HCT116 (cell line): Measurements from ENCODE around the gene PROCA1. TPM values are rescaled to one million over a fixed set of nuclear protein-coding genes. Genes with fewer than 3 reads are reported as not detected.
A peak's percentile ranks its signal among the peaks of the same experiment; 100 is the strongest.

Experiments used
- ATAC-seq: fragments of 200-7000 bp; cut with Tn5 transposase; 2 replicates; pipeline ENCODE4 v1.9.1; 2020; ENCODE audit warnings: mild to moderate bottlenecking, moderate library complexity
- BruUV-seq: library from RNA; stranded (reverse); fragments of 400-500 nt; replicated peaks from 2 replicates; lab custom pipeline; 2021; lab: Mats Ljungman, UMichigan
- CTCF ChIA-PET: fragments of 300-600 bp; sonication (Branson Sonifier 250); formaldehyde crosslinking; loops from one replicate; lab custom pipeline; 2021; ENCODE audit warnings: antibody characterized with exemption; lab: Charles Lee
- POLR2A ChIA-PET: fragments of 300-600, 350-600 bp; sonication (Branson Sonifier 250); formaldehyde crosslinking; loops from one replicate; lab custom pipeline; 2021; ENCODE audit warnings: antibody characterized with exemption; lab: Charles Lee
- RAD21 ChIA-PET, 2 experiments: fragments of 300-600 bp; sonication (Branson Sonifier 250); formaldehyde crosslinking; loops; one replicate each; lab custom pipeline; 2023; ENCODE audit warnings: low total read pairs in 2 of 2; ENCODE audit not compliant: uncharacterized antibody in 2 of 2, unreplicated experiment in 2 of 2, low non-redundant PET in 1 of 2; lab: Charles Lee
- DNase-seq: peaks from one replicate; pipeline ENCODE4 v3.0.0-alpha.2; 2010; ENCODE audit warnings: low read depth, low spot score
- H2AFZ ChIP-seq: fragments of 200-600 bp; shearing (Covaris generic), sonication (generic); 2 replicates; pipeline ENCODE4 v1.6.1; 2017; ENCODE audit warnings: low read depth, mixed run types, mixed read lengths, antibody characterized with exemption, low read length; ENCODE audit not compliant: poor library complexity, severe bottlenecking
- H3K27ac ChIP-seq: 2 replicates; pipeline ENCODE4 v1.5.1; 2012; ENCODE audit warnings: low read depth, low read length
- H3K27me3 ChIP-seq: fragments of 200-600 bp; sonication (generic); 2 replicates; pipeline ENCODE4 v1.6.1; 2016; ENCODE audit warnings: mixed run types, low read length, mixed read lengths; ENCODE audit not compliant: insufficient read depth
- H3K36me3 ChIP-seq, 2 experiments: fragments of 200-500 bp in 1 of 2; fragments of 200-600 bp in 1 of 2; sonication (Bioruptor generic) in 1 of 2; sonication (generic) in 1 of 2; 2 replicates each; pipeline versions ENCODE4 v1.5.1 to v1.6.1; 2014 to 2016; ENCODE audit warnings: low read length in 2 of 2, inconsistent platforms in 1 of 2, mixed read lengths in 1 of 2, mixed run types in 1 of 2; ENCODE audit not compliant: insufficient read depth in 2 of 2, control insufficient read depth in 1 of 2
- H3K4me1 ChIP-seq, 2 experiments: fragments of 200-600 bp in 1 of 2; sonication (generic) in 1 of 2; 2 replicates each; pipeline versions ENCODE4 v1.5.1 to v1.6.1; 2012 to 2017; ENCODE audit warnings: low read length in 2 of 2, inconsistent platforms in 1 of 2, mild to moderate bottlenecking in 1 of 2, mixed read lengths in 1 of 2, mixed run types in 1 of 2, moderate library complexity in 1 of 2; ENCODE audit not compliant: insufficient read depth in 2 of 2, control insufficient read depth in 1 of 2
- H3K4me2 ChIP-seq: fragments of 200-600 bp; sonication (generic); 2 replicates; pipeline ENCODE4 v1.6.1; 2017; ENCODE audit warnings: mixed run types, low read length, mixed read lengths
- H3K4me3 ChIP-seq, 2 experiments: fragments of 200-600 bp in 1 of 2; sonication (generic) in 1 of 2; replicated peaks in 1 of 2; 2 replicates each; pipeline ENCODE4 v1.5.1; 2011 to 2016; ENCODE audit warnings: low read length in 2 of 2, control low read depth in 1 of 2, low read depth in 1 of 2, mild to moderate bottlenecking in 1 of 2, mixed read lengths in 1 of 2, mixed run types in 1 of 2
- H3K79me2 ChIP-seq: fragments of 200-600 bp; sonication (generic); 2 replicates; pipeline ENCODE4 v1.6.1; 2017; ENCODE audit warnings: mild to moderate bottlenecking, mixed run types, low read length, moderate library complexity, mixed read lengths; ENCODE audit not compliant: insufficient read depth
- H3K9ac ChIP-seq: fragments of 200-600 bp; sonication (generic); 2 replicates; pipeline ENCODE4 v1.6.1; 2016; ENCODE audit warnings: low read length, mixed read lengths
- H3K9me2 ChIP-seq: fragments of 200-600 bp; sonication (generic), shearing (Covaris generic); 2 replicates; pipeline ENCODE4 v1.6.1; 2017; ENCODE audit warnings: mixed run types, mild to moderate bottlenecking, moderate library complexity; ENCODE audit not compliant: insufficient read depth
- H3K9me3 ChIP-seq, 2 experiments: fragments of 200-500 bp in 1 of 2; fragments of 200-600 bp in 1 of 2; sonication (Bioruptor generic) in 1 of 2; sonication (generic) in 1 of 2; 2 replicates each; pipeline ENCODE4 v1.6.1; 2014 to 2017; ENCODE audit warnings: low read length in 2 of 2, mixed read lengths in 2 of 2, inconsistent platforms in 1 of 2, low read depth in 1 of 2, mild to moderate bottlenecking in 1 of 2, mixed run types in 1 of 2, moderate library complexity in 1 of 2; ENCODE audit not compliant: control insufficient read depth in 1 of 2, insufficient read depth in 1 of 2
- H4K20me1 ChIP-seq: fragments of 200-600 bp; sonication (generic), shearing (Covaris generic); 2 replicates; pipeline ENCODE4 v1.6.1; 2017; ENCODE audit warnings: mixed run types, mild to moderate bottlenecking, moderate library complexity; ENCODE audit not compliant: insufficient read depth
- EGR1 ChIP-seq: IDR thresholded peaks from 2 replicates; pipeline ENCODE4 v1.6.1; 2012; ENCODE audit warnings: low read depth
- POLR2A ChIP-seq: IDR thresholded peaks from 2 replicates; pipeline ENCODE4 v1.7.0; 2011; ENCODE audit warnings: borderline replicate concordance; ENCODE audit not compliant: insufficient read depth, insufficient read length; ENCODE audit errors: extremely low read depth
- SIN3A ChIP-seq: IDR thresholded peaks from 2 replicates; pipeline ENCODE4 v1.6.1; 2012; ENCODE audit warnings: low read depth
- TCF7L2 ChIP-seq: IDR thresholded peaks from 2 replicates; pipeline ENCODE4 v1.7.0; 2011; ENCODE audit warnings: borderline replicate concordance, inconsistent platforms; ENCODE audit not compliant: insufficient read depth, insufficient read length; ENCODE audit errors: extremely low read depth
- ZFX ChIP-seq: fragments of 450-650 bp; IDR thresholded peaks from 2 replicates; pipeline ENCODE4 v1.6.1; 2017
- ZNF274 ChIP-seq: fragments of 200-500 bp; sonication (Bioruptor generic); IDR thresholded peaks from 2 replicates; pipeline ENCODE4 v1.6.1; 2014; ENCODE audit warnings: mild to moderate bottlenecking, low read depth, low read length, inconsistent platforms
- intact Hi-C: fragments of 100-400 bp; cut with micrococcal nuclease; formaldehyde crosslinking; loops from 2 replicates; pipeline ENCODE4 v1.10.0; 2022
- total RNA-seq: library from RNA; stranded (reverse); gene quantifications from one replicate; pipeline ENCODE4 v1.2.1, GENCODE V29; 2021; ENCODE audit not compliant: unreplicated experiment

PROCA1 gene
- total RNA-seq, 1 experiment from 2014 or later: 0.96 TPM

GRCh38 chr17:28717578-28718332, 6.1 kb upstream of the PROCA1 start, which contains the start of gene RAB34:
TSS of gene RAB34 (minus strand) at chr17:28717868. CDS start at chr17:28717266, 602 bp downstream.
- Histone ChIP-seq H3K4me3 (peak within 1 kb of the TSS; percentile 98 to 99; a peak in 3 of 4 replicates), H3K9me3 (no peaks in the 10 kb centered on the region), H3K79me2 (peaks cover 30% of the 10 kb centered on the region), H3K27me3 (no peaks in the 10 kb centered on the region), H3K9ac (peak within 1 kb of the TSS; percentile 21; the same call in 1 of the 2 replicates), H3K27ac (peak within 1 kb of the TSS; percentile 89), H4K20me1 (peaks cover 6% of the 10 kb centered on the region; the same call in 1 of the 2 replicates), H2AFZ (no peak within 1 kb of the TSS), H3K4me2 (peak within 1 kb of the TSS; percentile 77), H3K36me3 (peaks cover 12 to 26% of the 10 kb centered on the region in 2 experiments; a peak in 3 of 4 replicates), H3K4me1 (peaks cover 22 to 32% of the 10 kb centered on the region in 2 experiments)
- ChIA-PET RAD21 (no interaction called here), CTCF (no interaction called here)
- ATAC-seq: no peak
- intact Hi-C loops: loop anchor here (2.0 kb wide), 1 partner anchor 235 kb away; no protein-coding TSS in a partner anchor
- no TSS peak for BruUV-seq
- no peak for TF ChIP-seq SIN3A
- no peak for TF ChIP-seq ZNF274
- TF ChIP-seq EGR1: no peak
- peak; percentile 84; the same call in 1 of the 2 replicates for TF ChIP-seq ZFX
- peak; percentile 12 for TF ChIP-seq TCF7L2
- peak; percentile 67 for TF ChIP-seq POLR2A
- TF ChIP-seq, all 23 proteins: peak for 3
- POLR2A ChIA-PET: no interaction called here
- DNase-seq: no peak
- H3K9me2 ChIP-seq: no peaks in the 10 kb centered on the region

- no peaks in the 10 kb centered on the region for H3K9me3 ChIP-seq
- H3K4me1 ChIP-seq: peaks cover 14 to 24% of the 10 kb centered on the region in 2 experiments; a peak in 3 of 4 replicates
- peaks cover 22% of the 10 kb centered on the region for H3K79me2 ChIP-seq
- H3K9ac ChIP-seq: no peak overlapping the region
- DNase-seq (no peak), ATAC-seq (no peak)
- no peak overlapping the region for H3K4me3 ChIP-seq
- ChIA-PET RAD21 (no interaction called here), POLR2A (no interaction called here), CTCF (no interaction called here)
- no peaks in the 10 kb centered on the region for H3K9me2 ChIP-seq
- H4K20me1 ChIP-seq: no peaks in the 10 kb centered on the region
- intact Hi-C loops: no loop called here
- no TSS peak for BruUV-seq
- no peak overlapping the region for H3K4me2 ChIP-seq
- H3K27me3 ChIP-seq: no peaks in the 10 kb centered on the region
- H3K36me3 ChIP-seq: peaks cover 8 to 18% of the 10 kb centered on the region in 2 experiments; a peak in 3 of 4 replicates
- H2AFZ ChIP-seq: no peak overlapping the region
- no peak for TF ChIP-seq ZNF274
- TF ChIP-seq ZFX: peak; percentile 89; the same call in 1 of the 2 replicates
- TF ChIP-seq, all 23 proteins: peak for 1
- H3K27ac ChIP-seq: no peak overlapping the region; the same call in 1 of the 2 replicates
Observed at GRCh38 chr17:28716740-28717577, 5.3 kb upstream of the PROCA1 start.
